Measurements from ENCODE around the gene IL22.

Gene IL22

DNA sequence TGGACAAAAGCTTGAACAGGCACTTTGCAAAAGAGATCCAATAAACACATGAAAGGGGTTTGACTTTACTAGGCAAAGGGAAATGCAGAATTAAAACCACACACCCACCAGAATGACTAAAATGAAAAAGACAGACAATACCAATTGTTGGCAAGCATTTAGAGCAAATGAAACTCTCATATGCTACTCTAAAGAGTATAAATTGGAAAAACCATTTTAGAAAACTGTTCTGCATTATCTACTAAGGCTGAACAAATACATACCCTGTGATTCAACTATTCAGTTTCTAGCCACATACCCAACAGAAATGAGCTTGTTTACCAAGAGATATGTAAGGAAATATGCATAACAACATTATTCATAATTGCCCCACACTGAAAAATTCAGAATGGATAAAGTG, 8.5 kb upstream of the IL22 start:
- Histone ChIP-seq H3K27me3 (ENCODE audit: control insufficient read depth, insufficient read depth, low read length) (no peaks in the 10 kb centered on the region), H3K9me3 (ENCODE audit: control insufficient read depth, low read length) (no peaks in the 10 kb centered on the region), H3K36me3 (ENCODE audit: control insufficient read depth, insufficient read depth, low read length) (no peaks in the 10 kb centered on the region), H3K79me2 (no peaks in the 10 kb centered on the region), H2AFZ (no peak overlapping the region), H3K4me3 (ENCODE audit: low read depth, low read length) (no peak overlapping the region), H3K9ac (no peak overlapping the region), H3K27ac (no peak overlapping the region), H3K4me2 (ENCODE audit: low read length) (no peak overlapping the region), H3K4me1 (no peaks in the 10 kb centered on the region)
- TF ChIP-seq, protein P1, sequence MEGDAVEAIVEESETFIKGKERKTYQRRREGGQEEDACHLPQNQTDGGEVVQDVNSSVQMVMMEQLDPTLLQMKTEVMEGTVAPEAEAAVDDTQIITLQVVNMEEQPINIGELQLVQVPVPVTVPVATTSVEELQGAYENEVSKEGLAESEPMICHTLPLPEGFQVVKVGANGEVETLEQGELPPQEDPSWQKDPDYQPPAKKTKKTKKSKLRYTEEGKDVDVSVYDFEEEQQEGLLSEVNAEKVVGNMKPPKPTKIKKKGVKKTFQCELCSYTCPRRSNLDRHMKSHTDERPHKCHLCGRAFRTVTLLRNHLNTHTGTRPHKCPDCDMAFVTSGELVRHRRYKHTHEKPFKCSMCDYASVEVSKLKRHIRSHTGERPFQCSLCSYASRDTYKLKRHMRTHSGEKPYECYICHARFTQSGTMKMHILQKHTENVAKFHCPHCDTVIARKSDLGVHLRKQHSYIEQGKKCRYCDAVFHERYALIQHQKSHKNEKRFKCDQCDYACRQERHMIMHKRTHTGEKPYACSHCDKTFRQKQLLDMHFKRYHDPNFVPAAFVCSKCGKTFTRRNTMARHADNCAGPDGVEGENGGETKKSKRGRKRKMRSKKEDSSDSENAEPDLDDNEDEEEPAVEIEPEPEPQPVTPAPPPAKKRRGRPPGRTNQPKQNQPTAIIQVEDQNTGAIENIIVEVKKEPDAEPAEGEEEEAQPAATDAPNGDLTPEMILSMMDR (IDR thresholded peaks at IDR 0.05), result no peak

DNA sequence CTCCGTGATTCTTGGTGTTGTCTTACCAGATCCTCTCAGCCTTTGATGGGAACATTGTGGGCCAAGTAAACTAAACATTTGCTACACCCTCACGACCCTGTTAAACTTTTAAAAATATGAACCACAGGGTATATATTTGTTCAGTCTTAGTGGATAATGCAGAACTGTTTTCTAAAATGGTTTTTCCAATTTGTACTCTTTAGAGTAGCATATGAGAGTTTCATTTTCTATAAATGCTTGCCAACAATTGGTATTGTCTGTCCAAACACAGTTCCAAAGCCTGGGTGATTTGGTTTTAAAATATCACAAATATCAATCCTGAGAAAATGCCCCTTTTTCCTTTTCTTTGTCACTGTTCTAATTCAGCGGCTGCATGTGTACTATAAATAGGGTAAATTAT, 6.7 kb upstream of the IL22 start:
- H2AFZ ChIP-seq, result no peak overlapping the region
- no peaks in the 10 kb centered on the region for H3K36me3 ChIP-seq (ENCODE audit: control insufficient read depth, insufficient read depth, low read length)
- TF ChIP-seq, protein P1 (IDR thresholded peaks at IDR 0.05), result no peak
- H3K79me2 ChIP-seq, result no peaks in the 10 kb centered on the region
- H3K4me1 ChIP-seq, result no peaks in the 10 kb centered on the region
- H3K27ac ChIP-seq, result no peak overlapping the region
- H3K9ac ChIP-seq, result no peak overlapping the region
- no peak overlapping the region for H3K4me3 ChIP-seq (ENCODE audit: low read depth, low read length)
- H3K9me3 ChIP-seq (ENCODE audit: control insufficient read depth, low read length), result no peaks in the 10 kb centered on the region
- H3K27me3 ChIP-seq (ENCODE audit: control insufficient read depth, insufficient read depth, low read length), result no peaks in the 10 kb centered on the region
- no peak overlapping the region for H3K4me2 ChIP-seq (ENCODE audit: low read length)

DNA sequence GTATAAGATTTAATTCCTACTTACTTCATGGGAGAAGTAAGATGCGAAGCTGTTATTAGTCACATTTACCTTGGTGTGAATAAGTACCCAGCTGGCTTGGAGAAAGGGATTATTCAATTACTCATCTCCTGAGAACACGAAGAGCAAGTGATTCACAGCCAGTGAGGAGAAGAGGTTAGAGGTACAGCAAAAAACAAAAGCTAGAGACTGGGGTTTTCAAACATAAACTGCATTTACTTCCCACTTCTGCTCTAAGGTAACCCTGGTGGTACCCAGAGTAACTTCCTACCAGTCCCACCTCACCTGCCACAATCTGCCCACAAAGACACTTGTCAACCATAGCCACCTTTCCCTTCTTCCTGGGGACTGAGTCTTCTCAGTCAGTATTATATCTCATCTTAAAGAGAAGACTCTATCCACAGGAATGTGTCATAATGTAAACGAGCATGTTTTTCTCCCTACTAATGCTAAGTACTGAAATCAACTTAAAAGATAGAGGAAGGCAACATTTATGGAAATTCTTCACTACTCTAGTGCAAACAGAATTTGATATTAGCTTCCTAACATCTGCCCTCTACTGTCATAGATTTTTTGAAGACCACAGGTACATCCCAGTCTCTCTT, 6.0 kb upstream of the IL22 start:
- no peak overlapping the region for H2AFZ ChIP-seq
- H3K9me3 ChIP-seq (ENCODE audit: control insufficient read depth, low read length), result no peaks in the 10 kb centered on the region
- no peak overlapping the region for H3K27ac ChIP-seq
- no peaks in the 10 kb centered on the region for H3K27me3 ChIP-seq (ENCODE audit: control insufficient read depth, insufficient read depth, low read length)
- no peak overlapping the region for H3K4me2 ChIP-seq (ENCODE audit: low read length)
- no peaks in the 10 kb centered on the region for H3K79me2 ChIP-seq
- no peaks in the 10 kb centered on the region for H3K36me3 ChIP-seq (ENCODE audit: control insufficient read depth, insufficient read depth, low read length)
- TF ChIP-seq, protein P1 (IDR thresholded peaks at IDR 0.05), result no peak
- no peak overlapping the region for H3K9ac ChIP-seq
- H3K4me3 ChIP-seq (ENCODE audit: low read depth, low read length), result no peak overlapping the region
- no peaks in the 10 kb centered on the region for H3K4me1 ChIP-seq

DNA sequence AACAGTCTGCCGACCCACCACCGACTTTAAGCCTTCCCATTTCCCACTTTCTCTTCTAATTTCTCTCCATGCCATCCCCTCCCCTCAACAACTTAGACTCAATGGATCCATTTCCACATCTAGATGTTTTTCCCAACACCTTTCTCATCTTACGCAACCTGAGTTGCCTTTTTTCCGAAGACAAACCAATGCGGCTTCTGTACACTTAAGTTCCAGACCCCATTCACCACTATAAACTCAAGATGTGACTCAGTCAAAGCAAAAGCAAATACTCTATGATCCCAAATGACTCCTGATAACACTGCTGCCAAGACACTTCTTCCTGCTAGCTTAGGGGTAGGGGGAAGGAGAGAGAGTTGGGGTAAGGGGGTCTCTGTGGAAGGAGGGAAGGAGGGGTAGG, 1.3 kb downstream of the IL22 start:
- TF ChIP-seq, protein P1 (IDR thresholded peaks at IDR 0.05), result no peak
- Histone ChIP-seq H2AFZ (no peak overlapping the region), H3K4me1 (no peaks in the 10 kb centered on the region), H3K27ac (no peak overlapping the region), H3K79me2 (no peaks in the 10 kb centered on the region), H3K4me3 (ENCODE audit: low read depth, low read length) (no peak overlapping the region), H3K9ac (no peak overlapping the region), H3K27me3 (ENCODE audit: control insufficient read depth, insufficient read depth, low read length) (no peaks in the 10 kb centered on the region), H3K4me2 (ENCODE audit: low read length) (no peak overlapping the region), H3K9me3 (ENCODE audit: control insufficient read depth, low read length) (no peaks in the 10 kb centered on the region), H3K36me3 (ENCODE audit: control insufficient read depth, insufficient read depth, low read length) (no peaks in the 10 kb centered on the region)

DNA sequence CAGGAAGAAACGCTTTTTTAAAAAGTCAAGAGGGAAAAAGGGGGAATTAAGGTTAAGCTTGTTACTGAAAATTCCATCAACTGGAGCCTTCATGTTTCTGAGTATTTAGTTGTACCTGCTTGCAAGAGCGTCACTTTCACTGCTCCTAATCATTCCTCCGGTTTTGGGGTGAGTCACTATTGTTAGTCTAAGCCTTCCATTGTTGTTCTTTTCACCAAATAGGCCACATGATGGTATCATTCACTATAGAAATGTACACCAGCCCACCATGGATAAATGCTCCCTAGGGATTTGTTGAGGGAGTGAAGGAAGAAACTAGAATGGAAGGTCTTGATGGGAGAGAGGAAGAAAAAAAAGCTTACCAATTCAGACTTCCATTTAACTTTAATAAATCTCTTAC, 3.0 kb downstream of the IL22 start:
- Histone ChIP-seq H3K27me3 (ENCODE audit: control insufficient read depth, insufficient read depth, low read length) (no peaks in the 10 kb centered on the region), H3K4me3 (ENCODE audit: low read depth, low read length) (no peak overlapping the region), H3K9ac (no peak overlapping the region), H3K79me2 (no peaks in the 10 kb centered on the region), H3K4me2 (ENCODE audit: low read length) (no peak overlapping the region), H3K27ac (no peak overlapping the region), H2AFZ (no peak overlapping the region), H3K9me3 (ENCODE audit: control insufficient read depth, low read length) (no peaks in the 10 kb centered on the region), H3K36me3 (ENCODE audit: control insufficient read depth, insufficient read depth, low read length) (no peaks in the 10 kb centered on the region), H3K4me1 (peaks cover 3% of the 10 kb centered on the region)
- TF ChIP-seq, protein P1 (IDR thresholded peaks at IDR 0.05), result no peak

Measured in parathyroid adenoma (tissue), 2 donors.